Eye (tissue), 1 donor: ENCODE results near the gene CLTB.
"Not testable (repeated sequence)": the region's sequence is repeated elsewhere in the genome, so short reads cannot be mapped to it uniquely, and the experiment has no call there.

ENCODE experiments used
- DNase-seq: peaks from one replicate; pipeline ENCODE4 v3.0.0-alpha.2; 2015

Gene CLTB

GRCh38 chr5:176415952-176416924 lies at the start of gene CLTB:
TSS of gene CLTB (minus strand) at chr5:176416539. CDS start at chr5:176416363, 176 bp downstream.
- DNase-seq = peak; percentile 94

GRCh38 chr5:176463113-176463764 lies 46.9 kb upstream of the CLTB start:
- DNase-seq = no peak

- DNase-seq = no peak
Measured at GRCh38 chr5:176461349-176461748, 45.0 kb upstream of the CLTB start.

GRCh38 chr5:176458904-176459561 lies 42.7 kb upstream of the CLTB start:
- DNase-seq = no peak

- no peak for DNase-seq
Measured at GRCh38 chr5:176454724-176455394, 38.5 kb upstream of the CLTB start.

GRCh38 chr5:176450077-176450476 lies 33.7 kb upstream of the CLTB start:
- DNase-seq = no peak

- DNase-seq = peak; percentile 99
Measured at GRCh38 chr5:176447978-176448608, 31.8 kb upstream of the CLTB start, which contains the start of gene FAF2. TSS of gene FAF2 (plus strand) at chr5:176448385. CDS start at chr5:176448408, 23 bp downstream.

- no peak for DNase-seq
Measured at GRCh38 chr5:176447591-176447977, 31.2 kb upstream of the CLTB start.

- DNase-seq = no peak
Measured at GRCh38 chr5:176446884-176447590, 30.7 kb upstream of the CLTB start.

GRCh38 chr5:176446028-176446665 lies 29.8 kb upstream of the CLTB start:
- no peak for DNase-seq

- DNase-seq = no peak
Measured at GRCh38 chr5:176444742-176445141, 28.4 kb upstream of the CLTB start.

- DNase-seq = not testable (repeated sequence)
Measured at GRCh38 chr5:176442911-176443310, 26.6 kb upstream of the CLTB start.

- DNase-seq = no peak
Measured at GRCh38 chr5:176441921-176442323, 25.6 kb upstream of the CLTB start.

- DNase-seq = no peak
Measured at GRCh38 chr5:176440927-176441706, 24.8 kb upstream of the CLTB start.

- no peak for DNase-seq
Measured at GRCh38 chr5:176438959-176439757, 22.8 kb upstream of the CLTB start.

- DNase-seq = no peak
Measured at GRCh38 chr5:176436656-176437055, 20.3 kb upstream of the CLTB start.

- no peak for DNase-seq
Measured at GRCh38 chr5:176432707-176433106, 16.4 kb upstream of the CLTB start.

- DNase-seq = no peak
Measured at GRCh38 chr5:176429972-176430371, 13.6 kb upstream of the CLTB start.

- no peak for DNase-seq
Measured at GRCh38 chr5:176427971-176428370, 11.6 kb upstream of the CLTB start.
